Measurements from ENCODE around the gene OPHN1.
"Not testable (repeated sequence)": the region's sequence is repeated elsewhere in the genome, so short reads cannot be mapped to it uniquely, and the experiment has no call there.

DNA sequence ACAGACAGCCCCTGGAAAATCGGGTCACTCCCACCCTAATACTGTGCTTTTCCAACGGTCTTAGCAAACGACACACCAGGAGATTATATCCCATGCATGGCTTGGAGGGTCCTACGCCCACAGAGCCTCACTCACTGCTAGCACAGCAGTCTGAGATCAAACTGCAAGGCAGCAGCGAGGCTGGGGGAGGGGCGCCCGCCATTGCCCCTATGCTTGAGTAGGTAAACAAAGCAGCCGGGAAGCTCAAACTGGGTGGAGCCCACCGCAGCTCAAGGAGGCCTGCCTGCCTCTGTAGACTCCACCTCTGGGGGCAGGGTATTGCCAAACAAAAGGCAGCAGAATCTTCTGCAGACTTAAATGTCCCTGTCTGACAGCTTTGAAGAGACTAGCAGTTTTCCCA is 168.5 kb downstream of the OPHN1 start:
- not testable (repeated sequence) for TF ChIP-seq EP300 (conservative IDR thresholded peaks at IDR 0.05; ENCODE audit: poor library complexity, severe bottlenecking); CTCF (IDR thresholded peaks at IDR 0.05; ENCODE audit: poor library complexity, severe bottlenecking); EZH2 (IDR thresholded peaks at IDR 0.05; ENCODE audit: borderline replicate concordance, insufficient read depth, low read length, poor library complexity, severe bottlenecking); POLR2AphosphoS5 (IDR thresholded peaks at IDR 0.05); TAF1 (IDR thresholded peaks at IDR 0.05; ENCODE audit: low read depth); REST (IDR thresholded peaks at IDR 0.05; ENCODE audit: borderline replicate concordance)
